OCI-LY1 (cell line): Measurements from ENCODE around the gene ZNF846.

ENCODE experiments used
- H2AFZ ChIP-seq: fragments of 200-600 bp; sonication (generic), shearing (Covaris generic); 2 replicates; pipeline ENCODE4 v1.6.0; 2014; ENCODE audit warnings: antibody characterized with exemption, mild to moderate bottlenecking, low read length
- H3F3A ChIP-seq: fragments of 200-600 bp; sonication (generic), shearing (Covaris generic); 2 replicates; pipeline ENCODE4 v1.6.0; 2014; ENCODE audit warnings: mild to moderate bottlenecking, antibody characterized with exemption, low read length, moderate library complexity; ENCODE audit not compliant: insufficient read depth
- H3K27ac ChIP-seq: fragments of 200-600 bp; sonication (generic); 2 replicates; pipeline ENCODE4 v1.5.1; 2014; ENCODE audit warnings: low read length, mixed run types, mild to moderate bottlenecking, low read depth; ENCODE audit not compliant: poor library complexity, severe bottlenecking
- H3K27me3 ChIP-seq: fragments of 200-600 bp; sonication (generic); 2 replicates; pipeline ENCODE4 v1.6.0; 2014; ENCODE audit warnings: antibody characterized with exemption, mild to moderate bottlenecking, low read length, moderate library complexity; ENCODE audit not compliant: insufficient read depth
- H3K36me3 ChIP-seq: fragments of 200-600 bp; sonication (generic); 2 replicates; pipeline ENCODE4 v1.6.1; 2014; ENCODE audit warnings: mild to moderate bottlenecking, antibody characterized with exemption, low read length, moderate library complexity, mixed read lengths; ENCODE audit not compliant: insufficient read depth
- H3K4me1 ChIP-seq: fragments of 200-600 bp; sonication (generic); 2 replicates; pipeline ENCODE4 v1.5.1; 2014; ENCODE audit warnings: mild to moderate bottlenecking, low read length, moderate library complexity; ENCODE audit not compliant: insufficient read depth, severe bottlenecking
- H3K4me2 ChIP-seq: fragments of 200-600 bp; sonication (generic), shearing (Covaris generic); 2 replicates; pipeline ENCODE4 v1.6.1; 2014; ENCODE audit warnings: low read length
- H3K4me3 ChIP-seq: fragments of 200-600 bp; sonication (generic); 2 replicates; pipeline ENCODE4 v1.5.1; 2014; ENCODE audit warnings: low read length, low read depth, mild to moderate bottlenecking, mixed read lengths; ENCODE audit not compliant: poor library complexity, severe bottlenecking
- H3K79me2 ChIP-seq: fragments of 200-600 bp; shearing (Covaris generic); 2 replicates; pipeline ENCODE4 v1.6.1; 2016; ENCODE audit warnings: mixed run types, low read length, mixed read lengths; ENCODE audit not compliant: insufficient read depth
- H3K9ac ChIP-seq: fragments of 200-600 bp; sonication (generic), shearing (Covaris generic); 2 replicates; pipeline ENCODE4 v1.6.1; 2014; ENCODE audit warnings: mild to moderate bottlenecking, low read length, mixed read lengths
- H3K9me2 ChIP-seq: fragments of 200-600 bp; sonication (generic), shearing (Covaris generic); 2 replicates; pipeline ENCODE4 v1.6.1; 2014; ENCODE audit warnings: low read depth, mild to moderate bottlenecking, low read length, mixed read lengths
- H3K9me3 ChIP-seq: fragments of 200-600 bp; shearing (Covaris generic); 2 replicates; pipeline ENCODE4 v1.6.1; 2014; ENCODE audit warnings: low read length, mixed read lengths
- H4K20me1 ChIP-seq: fragments of 200-600 bp; sonication (generic), shearing (Covaris generic); 2 replicates; pipeline ENCODE4 v1.6.0; 2016; ENCODE audit warnings: mild to moderate bottlenecking, low read length; ENCODE audit not compliant: insufficient read depth
- CTCF ChIP-seq: fragments of 200-600 bp; sonication (generic), shearing (Covaris generic); IDR thresholded peaks from 2 replicates; pipeline ENCODE4 v1.5.1; 2017; ENCODE audit warnings: mild to moderate bottlenecking, antibody characterized with exemption, low read length, moderate library complexity, mixed read lengths
- EZH2 ChIP-seq: fragments of 200-600 bp; sonication (generic), shearing (Covaris generic); IDR thresholded peaks from 2 replicates; pipeline ENCODE4 v1.8.0; 2017; ENCODE audit warnings: borderline replicate concordance, mixed run types, mild to moderate bottlenecking, antibody characterized with exemption, low read length, moderate library complexity, mixed read lengths

ZNF846 gene

GRCh38 chr19:9720541-9720940, 48.0 kb downstream of the ZNF846 start:
- Histone ChIP-seq H3K79me2 (no peaks in the 10 kb centered on the region), H3K27ac (no peak overlapping the region), H3K9ac (no peak overlapping the region), H3K36me3 (no peaks in the 10 kb centered on the region), H3K27me3 (no peaks in the 10 kb centered on the region; the same call in 1 of the 2 replicates), H3K4me2 (no peak overlapping the region), H3K9me3 (peaks cover 5% of the 10 kb centered on the region), H3K9me2 (no peaks in the 10 kb centered on the region), H3K4me1 (no peaks in the 10 kb centered on the region), H3K4me3 (no peak overlapping the region), H3F3A (no peaks in the 10 kb centered on the region), H4K20me1 (no peaks in the 10 kb centered on the region), H2AFZ (no peak overlapping the region)
- TF ChIP-seq CTCF: no peak
- no peak for TF ChIP-seq EZH2

- no peak for TF ChIP-seq EZH2
- TF ChIP-seq CTCF: no peak
- no peaks in the 10 kb centered on the region for H3K4me1 ChIP-seq
- H3F3A ChIP-seq: no peaks in the 10 kb centered on the region
- H3K4me2 ChIP-seq: no peak overlapping the region
- H3K9ac ChIP-seq: no peak overlapping the region
- H3K79me2 ChIP-seq: no peaks in the 10 kb centered on the region
- H4K20me1 ChIP-seq: no peaks in the 10 kb centered on the region
- H3K9me2 ChIP-seq: no peaks in the 10 kb centered on the region
- no peak overlapping the region for H2AFZ ChIP-seq
- no peaks in the 10 kb centered on the region for H3K27me3 ChIP-seq
- no peak overlapping the region for H3K4me3 ChIP-seq
- H3K27ac ChIP-seq: no peak overlapping the region
- no peaks in the 10 kb centered on the region for H3K36me3 ChIP-seq
- H3K9me3 ChIP-seq: no peaks in the 10 kb centered on the region; the same call in 1 of the 2 replicates
Observed at GRCh38 chr19:9711815-9712214, 56.7 kb downstream of the ZNF846 start.

- H3K4me2 ChIP-seq: no peak overlapping the region
- no peaks in the 10 kb centered on the region for H3K4me1 ChIP-seq
- no peak overlapping the region for H2AFZ ChIP-seq
- TF ChIP-seq EZH2 (no peak), CTCF (no peak)
- H3K9me3 ChIP-seq: no peaks in the 10 kb centered on the region; the same call in 1 of the 2 replicates
- H3F3A ChIP-seq: no peaks in the 10 kb centered on the region
- no peaks in the 10 kb centered on the region for H4K20me1 ChIP-seq
- no peak overlapping the region for H3K27ac ChIP-seq
- no peak overlapping the region for H3K9ac ChIP-seq
- H3K36me3 ChIP-seq: no peaks in the 10 kb centered on the region
- no peaks in the 10 kb centered on the region for H3K27me3 ChIP-seq
- no peaks in the 10 kb centered on the region for H3K79me2 ChIP-seq
- H3K4me3 ChIP-seq: no peak overlapping the region
- H3K9me2 ChIP-seq: no peaks in the 10 kb centered on the region
Observed at GRCh38 chr19:9709305-9709704, 59.2 kb downstream of the ZNF846 start.
